ENCODE measurements around the gene ATG16L2. TPM values are rescaled to one million over a fixed set of nuclear protein-coding genes. Genes with fewer than 3 reads are reported as not detected.

Gene ATG16L2
- polyA plus RNA-seq, 1 experiment: 10.1 TPM

GRCh38 chr11:72833083-72833733 is 19.0 kb downstream of the ATG16L2 start:
- H3K4me3 ChIP-seq (ENCODE audit: low read depth, low read length): no peak overlapping the region
- POLR2A ChIA-PET: no interaction called here
- DNase-seq (ENCODE audit: low read depth): no peak
- no peaks in the 10 kb centered on the region for H3K27me3 ChIP-seq (ENCODE audit: control insufficient read depth, insufficient read depth, low read length)
- CTCF ChIA-PET: interaction anchor here (2.1 to 13.3 kb wide), 5 partner anchors 20 to 351 kb away, joined by 10 to 183 read pairs (median 19); partner anchors contain the start of gene FCHSD2
- H3K36me3 ChIP-seq (ENCODE audit: control insufficient read depth, insufficient read depth, low read length): peaks cover 6% of the 10 kb centered on the region
- TF ChIP-seq, protein P1, sequence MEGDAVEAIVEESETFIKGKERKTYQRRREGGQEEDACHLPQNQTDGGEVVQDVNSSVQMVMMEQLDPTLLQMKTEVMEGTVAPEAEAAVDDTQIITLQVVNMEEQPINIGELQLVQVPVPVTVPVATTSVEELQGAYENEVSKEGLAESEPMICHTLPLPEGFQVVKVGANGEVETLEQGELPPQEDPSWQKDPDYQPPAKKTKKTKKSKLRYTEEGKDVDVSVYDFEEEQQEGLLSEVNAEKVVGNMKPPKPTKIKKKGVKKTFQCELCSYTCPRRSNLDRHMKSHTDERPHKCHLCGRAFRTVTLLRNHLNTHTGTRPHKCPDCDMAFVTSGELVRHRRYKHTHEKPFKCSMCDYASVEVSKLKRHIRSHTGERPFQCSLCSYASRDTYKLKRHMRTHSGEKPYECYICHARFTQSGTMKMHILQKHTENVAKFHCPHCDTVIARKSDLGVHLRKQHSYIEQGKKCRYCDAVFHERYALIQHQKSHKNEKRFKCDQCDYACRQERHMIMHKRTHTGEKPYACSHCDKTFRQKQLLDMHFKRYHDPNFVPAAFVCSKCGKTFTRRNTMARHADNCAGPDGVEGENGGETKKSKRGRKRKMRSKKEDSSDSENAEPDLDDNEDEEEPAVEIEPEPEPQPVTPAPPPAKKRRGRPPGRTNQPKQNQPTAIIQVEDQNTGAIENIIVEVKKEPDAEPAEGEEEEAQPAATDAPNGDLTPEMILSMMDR (IDR thresholded peaks at IDR 0.05; ENCODE audit: insufficient read depth, low read depth, low read length): no peak

DNA sequence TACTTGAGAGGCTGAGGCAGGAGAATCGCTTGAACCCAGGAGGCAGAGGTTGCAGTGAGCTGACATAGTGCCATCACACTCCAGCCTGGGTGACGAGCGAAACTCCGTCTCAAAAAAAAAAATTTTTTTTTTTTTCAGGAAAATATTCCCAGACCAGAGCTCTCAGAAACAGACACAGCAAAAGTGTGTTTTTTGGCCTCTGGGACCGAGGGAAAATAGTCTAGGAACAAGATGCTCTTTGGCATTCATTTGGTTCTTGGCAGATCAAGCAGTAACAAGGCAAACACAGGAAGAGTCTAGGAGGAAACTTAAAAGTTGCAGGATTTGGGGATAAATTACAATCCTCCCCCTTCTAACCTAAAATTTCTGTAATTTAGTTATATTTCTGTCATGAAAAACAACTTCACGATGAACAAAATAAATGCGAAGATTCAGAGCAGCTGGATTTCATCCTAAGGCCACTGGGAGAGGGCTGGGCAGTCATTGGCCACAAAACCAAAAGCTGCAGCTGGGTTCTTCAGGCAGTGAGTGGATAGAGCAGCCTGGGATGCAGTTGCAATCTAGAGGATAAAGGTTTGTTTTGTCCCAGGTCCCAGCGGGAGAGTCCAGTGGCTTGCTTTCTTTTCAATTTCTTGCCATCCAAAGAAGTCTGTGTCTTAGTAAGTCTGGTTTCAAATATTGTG is 19.7 kb downstream of the ATG16L2 start:
- ChIA-PET CTCF (interaction anchor here (13.3 kb wide), 1 partner anchor 344 kb away, joined by 183 read pairs; no protein-coding TSS in a partner anchor), POLR2A (no interaction called here)
- peaks cover 8% of the 10 kb centered on the region for H3K36me3 ChIP-seq (ENCODE audit: control insufficient read depth, insufficient read depth, low read length)
- no peak for DNase-seq (ENCODE audit: low read depth)
- TF ChIP-seq, protein P1 (IDR thresholded peaks at IDR 0.05; ENCODE audit: insufficient read depth, low read depth, low read length): no peak
- no peaks in the 10 kb centered on the region for H3K27me3 ChIP-seq (ENCODE audit: control insufficient read depth, insufficient read depth, low read length)
- no peak overlapping the region for H3K4me3 ChIP-seq (ENCODE audit: low read depth, low read length)

GRCh38 chr11:72834905-72835304 is 20.7 kb downstream of the ATG16L2 start:
- DNase-seq (ENCODE audit: low read depth): no peak
- POLR2A ChIA-PET: no interaction called here
- TF ChIP-seq, protein P1 (IDR thresholded peaks at IDR 0.05; ENCODE audit: insufficient read depth, low read depth, low read length): no peak
- Histone ChIP-seq H3K4me3 (ENCODE audit: low read depth, low read length) (no peak overlapping the region), H3K36me3 (ENCODE audit: control insufficient read depth, insufficient read depth, low read length) (peaks cover 11% of the 10 kb centered on the region), H3K27me3 (ENCODE audit: control insufficient read depth, insufficient read depth, low read length) (no peaks in the 10 kb centered on the region)
- CTCF ChIA-PET: interaction anchor here (1.3 to 13.3 kb wide), 4 partner anchors 12 to 455 kb away, joined by 3 to 183 read pairs (median 4); no protein-coding TSS in a partner anchor

DNA sequence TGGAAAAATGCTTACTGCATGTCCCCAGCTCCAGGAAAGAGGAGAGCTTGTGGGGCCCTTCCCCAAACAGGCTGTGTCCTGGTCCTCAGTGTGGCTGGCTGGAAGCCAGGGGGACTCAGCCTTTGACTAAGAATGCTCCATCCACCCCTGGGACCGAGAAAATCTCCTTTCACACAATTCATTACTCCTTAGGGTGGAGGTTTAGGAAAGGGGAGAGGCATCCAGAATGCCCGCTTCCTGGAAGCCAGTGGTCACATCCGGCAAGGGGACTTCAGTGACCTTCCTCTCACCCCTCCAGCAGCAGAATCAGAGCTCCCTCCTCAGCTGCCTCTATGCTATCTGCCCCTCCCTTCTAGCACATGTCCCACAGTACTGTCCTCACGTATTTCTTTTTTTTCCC is 21.9 kb downstream of the ATG16L2 start:
- CTCF ChIA-PET: interaction anchor here (1.4 to 13.3 kb wide), 3 partner anchors 342 to 454 kb away, joined by 3 to 183 read pairs (median 4); no protein-coding TSS in a partner anchor
- POLR2A ChIA-PET: interaction anchor here (0.6 to 0.7 kb wide), 2 partner anchors 9 to 105 kb away, joined by 4 to 12 read pairs; no protein-coding TSS in a partner anchor
- no peak for DNase-seq (ENCODE audit: low read depth)

More for the DNA sequence above, 21.9 kb downstream of the ATG16L2 start:
- Histone ChIP-seq H3K27me3 (ENCODE audit: control insufficient read depth, insufficient read depth, low read length) (no peaks in the 10 kb centered on the region), H3K4me3 (ENCODE audit: low read depth, low read length) (no peak overlapping the region), H3K36me3 (ENCODE audit: control insufficient read depth, insufficient read depth, low read length) (peaks cover 10% of the 10 kb centered on the region)
- TF ChIP-seq, protein P1 (IDR thresholded peaks at IDR 0.05; ENCODE audit: insufficient read depth, low read depth, low read length): no peak
